ENCODE measurements around the gene NOLC1. TPM values are rescaled to one million over a fixed set of nuclear protein-coding genes. Genes with fewer than 3 reads are reported as not detected.

The NOLC1 gene
- total RNA-seq = 51.5 and 65.0 TPM in 2 replicates

GRCh38 chr10:102151774-102152544, at the start of gene NOLC1:
Gene NOLC1, plus strand, starts transcription at chr10:102152389. Its CDS starts 22 bp downstream, at chr10:102152411.

GRCh38 chr10:102120142-102120990, 31.8 kb upstream of the NOLC1 start, which contains the start of gene LDB1:
Gene LDB1, minus strand, starts transcription at chr10:102120368. Its CDS starts 258 bp downstream, at chr10:102120110.

GRCh38 chr10:102132563-102133372, 19.4 kb upstream of the NOLC1 start, which contains the start of gene PPRC1:
Gene PPRC1, plus strand, starts transcription at chr10:102133040. Its CDS starts 29 bp downstream, at chr10:102133069.

Other genes with a start within 250 kb of the NOLC1 start
- 5.8 TPM in 2 replicates for gene ARMH3, start 96.2 kb upstream of the NOLC1 start, total RNA-seq
- 37.6 and 38.6 TPM in 2 replicates for gene HPS6, start 87.0 kb upstream of the NOLC1 start, total RNA-seq
- gene LDB1, start 32.0 kb upstream of the NOLC1 start, total RNA-seq = 25.1 and 29.8 TPM in 2 replicates
- gene PPRC1, start 19.3 kb upstream of the NOLC1 start, total RNA-seq = 13.8 and 19.1 TPM in 2 replicates
- gene ELOVL3, start 73.9 kb downstream of the NOLC1 start, total RNA-seq = 0.32 and 1.1 TPM in 2 replicates
- 0.16 TPM in 1 of 2 replicates, not detected in the other for gene PITX3, start 89.1 kb downstream of the NOLC1 start, total RNA-seq
- 40.6 and 51.2 TPM in 2 replicates for gene GBF1, start 93.1 kb downstream of the NOLC1 start, total RNA-seq
- 16.4 and 36.0 TPM in 2 replicates for gene NFKB2, start 243.3 kb downstream of the NOLC1 start, total RNA-seq

Data from cardiac atrium fibroblast (primary cell).